GM23248 (cell line): Measurements from ENCODE around the gene BTNL3.

ENCODE experiments used
- EZH2 ChIP-seq: fragments of 200-600 bp; sonication (generic); IDR thresholded peaks from 2 replicates; pipeline ENCODE4 v1.6.1; 2018; ENCODE audit warnings: antibody characterized with exemption, mild to moderate bottlenecking; ENCODE audit not compliant: insufficient read depth, poor library complexity, severe bottlenecking
- EZH2phosphoT487 ChIP-seq: fragments of 200-600 bp; sonication (generic); IDR thresholded peaks from 2 replicates; pipeline ENCODE4 v1.6.1; 2018; ENCODE audit warnings: antibody characterized with exemption, moderate library complexity, mild to moderate bottlenecking, low read depth; ENCODE audit not compliant: insufficient read depth

DNA sequence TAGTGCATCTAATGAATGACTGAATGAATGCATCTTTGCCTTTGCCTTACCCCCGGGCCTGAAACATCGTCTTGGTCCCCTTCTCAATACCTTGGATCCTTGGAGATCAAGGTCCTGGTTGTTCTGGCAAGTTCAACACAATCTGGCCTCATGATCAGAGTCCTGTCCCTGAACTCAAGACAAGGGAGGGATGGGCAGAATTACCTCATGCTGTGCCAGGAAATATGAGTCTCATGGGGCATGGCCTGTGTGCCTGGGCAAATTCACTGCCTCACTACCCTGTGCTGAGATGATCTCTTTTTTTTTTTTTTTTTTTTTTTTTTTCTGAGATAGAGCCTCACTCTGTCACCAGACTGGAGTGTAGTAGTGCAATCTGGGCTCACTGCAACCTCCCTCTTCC, 630 bp upstream of the BTNL3 start:
- no peak for TF ChIP-seq EZH2
- TF ChIP-seq EZH2phosphoT487 = no peak
